Lower lobe of right lung (tissue), 2 donors: Measurements from ENCODE around the gene MYO5B. TPM values are rescaled to one million over a fixed set of nuclear protein-coding genes. Genes with fewer than 3 reads are reported as not detected.
"Not testable (repeated sequence)": the region's sequence is repeated elsewhere in the genome, so short reads cannot be mapped to it uniquely, and the experiment has no call there.

Experiments
- ATAC-seq, 2 donors: fragments of 200-7000 bp; cut with Tn5 transposase; one replicate each; pipeline ENCODE4 v1.9.1; 2020 to 2022; ENCODE audit warnings: mild to moderate bottlenecking in 2 of 2, moderate library complexity in 2 of 2
- DNase-seq: peaks from one replicate; pipeline ENCODE4 v3.0.0-alpha.2; 2020
- H3K27ac ChIP-seq: fragments of 200-600 bp; one replicate; pipeline ENCODE4 v1.8.0; 2022
- H3K27me3 ChIP-seq: fragments of 200-600 bp; one replicate; pipeline ENCODE4 v1.8.0; 2022; ENCODE audit warnings: low read depth
- H3K36me3 ChIP-seq: fragments of 200-600 bp; one replicate; pipeline ENCODE4 v1.8.0; 2022; ENCODE audit warnings: mild to moderate bottlenecking
- H3K4me1 ChIP-seq: fragments of 200-600 bp; one replicate; pipeline ENCODE4 v1.8.0; 2022
- H3K4me3 ChIP-seq: fragments of 200-600 bp; one replicate; pipeline ENCODE4 v1.8.0; 2022; ENCODE audit warnings: mild to moderate bottlenecking
- H3K9me3 ChIP-seq: fragments of 200-600 bp; one replicate; pipeline ENCODE4 v1.8.0; 2022
- intact Hi-C: fragments of 100-400 bp; cut with DNase I; formaldehyde crosslinking; loops from one replicate; pipeline ENCODE4 v1.11.0; 2022
- total RNA-seq: library from RNA; stranded (reverse); fragmentation: NEBNext Ultra II Directional; extraction: Animal tissue kit (Norgen Biotek cat#: 25700); gene quantifications from one replicate; pipeline ENCODE4 v1.2.1, GENCODE V29; 2021
- TF ChIP-seq, protein P1 (sequence below): fragments of 200-600 bp; IDR thresholded peaks from one replicate; pipeline ENCODE4 v1.8.0; 2022; ENCODE audit warnings: antibody characterized with exemption, mild to moderate bottlenecking
- donor health status: DM: no; HTN: yes; CAD: no; lungs with severe emphysema.

MYO5B gene
- total RNA-seq, 1 donor from 2014 or later, result 23.3 TPM

DNA sequence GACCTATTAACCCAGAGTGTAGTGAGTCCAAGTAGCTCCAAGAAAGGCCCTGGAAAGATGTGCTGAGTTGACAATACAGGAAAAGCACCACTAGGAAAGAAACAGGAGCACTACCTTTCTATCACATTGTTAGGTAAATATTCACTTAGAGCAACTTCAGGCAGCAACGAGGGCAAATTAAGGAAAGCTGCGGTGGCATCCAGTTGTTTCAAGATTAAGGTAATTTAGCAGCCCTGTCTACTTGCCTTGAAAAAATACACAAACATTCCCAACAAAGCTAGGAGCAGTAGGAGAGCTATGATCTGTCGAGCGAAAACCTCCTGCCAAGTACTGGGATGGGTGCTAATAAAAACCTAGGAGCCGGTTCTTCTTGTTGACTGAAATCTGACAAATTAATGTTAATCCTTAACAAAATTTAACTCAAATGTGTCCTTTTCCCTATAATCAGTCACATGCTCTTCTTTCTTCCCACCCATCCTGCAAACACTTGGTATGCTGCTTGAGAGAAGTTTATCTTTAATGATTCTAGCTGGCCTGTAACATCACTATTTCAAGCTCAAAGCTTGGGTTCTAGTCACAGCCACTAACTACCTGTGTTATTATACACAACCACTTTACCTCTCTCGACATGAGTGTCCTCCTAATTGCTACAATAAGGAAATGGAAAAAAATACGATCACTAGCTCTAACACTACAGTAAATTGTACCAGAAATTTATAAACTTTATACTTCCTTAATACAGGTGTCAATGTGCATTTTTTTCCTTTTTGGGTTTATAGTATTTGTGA, 383.6 kb downstream of the MYO5B start:
- DNase-seq (no peak), ATAC-seq (no peak)
- H3K4me1 ChIP-seq, result peaks cover 35% of the 10 kb centered on the region
- TF ChIP-seq, protein P1, sequence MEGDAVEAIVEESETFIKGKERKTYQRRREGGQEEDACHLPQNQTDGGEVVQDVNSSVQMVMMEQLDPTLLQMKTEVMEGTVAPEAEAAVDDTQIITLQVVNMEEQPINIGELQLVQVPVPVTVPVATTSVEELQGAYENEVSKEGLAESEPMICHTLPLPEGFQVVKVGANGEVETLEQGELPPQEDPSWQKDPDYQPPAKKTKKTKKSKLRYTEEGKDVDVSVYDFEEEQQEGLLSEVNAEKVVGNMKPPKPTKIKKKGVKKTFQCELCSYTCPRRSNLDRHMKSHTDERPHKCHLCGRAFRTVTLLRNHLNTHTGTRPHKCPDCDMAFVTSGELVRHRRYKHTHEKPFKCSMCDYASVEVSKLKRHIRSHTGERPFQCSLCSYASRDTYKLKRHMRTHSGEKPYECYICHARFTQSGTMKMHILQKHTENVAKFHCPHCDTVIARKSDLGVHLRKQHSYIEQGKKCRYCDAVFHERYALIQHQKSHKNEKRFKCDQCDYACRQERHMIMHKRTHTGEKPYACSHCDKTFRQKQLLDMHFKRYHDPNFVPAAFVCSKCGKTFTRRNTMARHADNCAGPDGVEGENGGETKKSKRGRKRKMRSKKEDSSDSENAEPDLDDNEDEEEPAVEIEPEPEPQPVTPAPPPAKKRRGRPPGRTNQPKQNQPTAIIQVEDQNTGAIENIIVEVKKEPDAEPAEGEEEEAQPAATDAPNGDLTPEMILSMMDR, result no peak
- no peaks in the 10 kb centered on the region for H3K27me3 ChIP-seq
- H3K4me3 ChIP-seq, result no peak overlapping the region
- no peaks in the 10 kb centered on the region for H3K9me3 ChIP-seq
- no peak overlapping the region for H3K27ac ChIP-seq
- no peaks in the 10 kb centered on the region for H3K36me3 ChIP-seq
- intact Hi-C loops, result no loop called here

DNA sequence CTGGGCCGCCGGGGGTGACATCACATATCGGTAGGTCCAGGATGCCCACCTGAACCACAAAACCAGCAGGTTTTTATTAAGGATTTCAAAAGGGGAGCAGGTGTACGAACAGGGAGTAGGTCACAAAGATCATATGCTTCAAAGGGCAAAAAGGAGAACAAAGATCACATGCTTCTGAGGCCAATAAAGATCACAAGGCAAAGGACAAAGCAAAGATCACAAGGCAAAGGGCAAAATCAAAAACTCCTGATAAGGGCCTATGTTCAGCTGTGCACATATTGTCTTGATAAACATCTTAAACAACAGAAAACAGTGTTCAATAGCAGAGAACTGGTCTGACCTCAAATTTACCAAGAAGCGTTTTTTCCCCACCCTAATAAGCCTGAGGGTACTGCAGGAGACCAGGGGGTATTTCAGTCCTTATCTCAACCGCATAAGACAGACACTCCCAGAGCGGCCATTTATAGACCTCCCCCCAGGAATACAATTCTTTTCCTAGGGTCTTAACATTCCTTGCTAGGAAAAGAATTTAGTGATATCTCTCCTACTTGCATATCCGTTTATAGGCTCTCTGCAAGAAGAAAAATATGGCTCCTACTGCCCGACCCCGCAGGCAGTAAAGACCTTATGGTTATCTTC, 386.3 kb downstream of the MYO5B start:
- H3K27ac ChIP-seq, H3K9me3 ChIP-seq, H3K27me3 ChIP-seq, intact Hi-C loops, H3K36me3 ChIP-seq, ATAC-seq, DNase-seq, H3K4me3 ChIP-seq: not testable (repeated sequence)
- H3K4me1 ChIP-seq, result peaks cover 30% of the 10 kb centered on the region

DNA sequence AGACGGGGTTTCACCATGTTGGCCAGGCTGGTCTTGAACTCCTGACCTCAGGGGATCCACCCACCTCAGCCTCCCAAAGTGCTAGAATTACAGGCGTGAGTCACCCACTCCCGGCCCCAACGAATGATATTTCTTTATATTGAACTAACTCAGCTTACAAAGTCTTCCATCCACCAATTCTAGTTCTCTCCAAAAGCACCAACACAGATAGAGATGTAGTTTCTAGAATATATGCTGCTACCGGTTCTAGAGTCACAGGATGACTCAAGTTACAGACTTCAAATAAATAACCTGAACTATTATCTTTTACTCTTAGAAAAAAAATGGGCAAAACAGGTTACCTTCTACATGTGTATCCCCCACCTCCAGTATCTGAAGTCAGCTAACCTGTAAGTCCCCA, 390.9 kb downstream of the MYO5B start:
- intact Hi-C loops, result no loop called here
- Histone ChIP-seq H3K4me3 (no peak overlapping the region), H3K27ac (no peak overlapping the region), H3K27me3 (no peaks in the 10 kb centered on the region), H3K36me3 (peaks cover 13% of the 10 kb centered on the region), H3K4me1 (no peaks in the 10 kb centered on the region), H3K9me3 (no peaks in the 10 kb centered on the region)
- TF ChIP-seq, protein P1, result no peak
- DNase-seq (no peak), ATAC-seq (no peak)

DNA sequence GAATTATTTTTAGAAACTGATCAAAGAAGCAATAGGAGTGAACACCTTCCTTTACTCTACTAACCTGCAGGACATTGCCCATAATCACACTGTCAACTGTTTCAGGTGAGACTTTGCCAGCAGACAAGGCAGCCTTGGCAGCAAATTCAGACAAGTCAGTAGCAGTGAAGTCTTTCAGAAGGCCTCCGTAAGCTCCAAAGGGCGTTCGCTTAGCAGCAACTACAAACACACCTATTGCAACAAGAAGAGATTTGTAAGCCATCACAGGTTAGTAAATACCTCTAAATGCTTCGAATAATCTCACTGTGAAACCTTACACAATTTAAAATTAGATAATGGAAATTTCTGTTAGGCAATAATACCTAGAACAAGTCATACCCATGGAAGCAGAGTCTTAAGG, 392.3 kb downstream of the MYO5B start:
- Histone ChIP-seq H3K4me3 (no peak overlapping the region), H3K36me3 (peaks cover 13% of the 10 kb centered on the region), H3K4me1 (no peaks in the 10 kb centered on the region), H3K27ac (no peak overlapping the region), H3K9me3 (no peaks in the 10 kb centered on the region), H3K27me3 (no peaks in the 10 kb centered on the region)
- intact Hi-C loops, result no loop called here
- DNase-seq (no peak), ATAC-seq (no peak)
- TF ChIP-seq, protein P1, result no peak

DNA sequence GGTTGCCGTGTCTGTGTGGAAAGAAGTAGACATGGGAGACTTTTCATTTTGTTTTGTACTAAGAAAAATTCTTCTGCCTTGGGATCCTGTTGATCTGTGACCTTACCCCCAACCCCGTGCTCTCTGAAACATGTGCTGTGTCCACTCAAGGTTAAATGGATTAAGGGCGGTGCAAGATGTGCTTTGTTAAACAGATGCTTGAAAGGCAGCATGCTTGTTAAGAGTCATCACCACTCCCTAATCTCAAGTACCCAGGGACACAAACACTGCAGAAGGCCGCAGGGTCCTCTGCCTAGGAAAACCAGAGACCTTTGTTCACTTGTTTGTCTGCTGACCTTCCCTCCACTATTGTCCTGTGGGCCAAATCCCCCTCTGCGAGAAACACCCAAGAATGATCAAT, 394.5 kb downstream of the MYO5B start:
- DNase-seq, H3K4me1 ChIP-seq, H3K9me3 ChIP-seq, H3K27me3 ChIP-seq, H3K4me3 ChIP-seq, ATAC-seq, intact Hi-C loops, H3K27ac ChIP-seq: not testable (repeated sequence)
- peaks cover 34% of the 10 kb centered on the region for H3K36me3 ChIP-seq

DNA sequence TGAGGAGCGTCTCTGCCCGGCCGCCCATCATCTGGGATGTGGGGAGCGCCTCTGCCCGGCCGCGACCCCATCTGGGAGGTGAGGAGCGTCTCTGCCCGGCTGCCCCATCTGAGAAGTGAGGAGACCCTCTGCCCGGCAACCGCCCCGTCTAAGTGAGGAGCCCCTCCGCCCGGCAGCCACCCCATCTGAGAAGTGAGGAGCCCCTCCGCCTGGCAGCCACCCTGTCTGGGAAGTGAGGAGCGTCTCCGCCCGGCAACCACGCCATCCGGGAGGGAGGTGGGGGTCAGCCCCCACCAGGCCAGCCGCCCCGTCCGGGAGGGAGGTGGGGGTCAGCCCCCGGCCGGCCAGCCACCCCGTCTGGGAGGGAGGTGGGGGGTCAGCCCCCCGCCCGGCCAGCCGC, 395.1 kb downstream of the MYO5B start:
- DNase-seq, H3K27ac ChIP-seq, H3K4me3 ChIP-seq, intact Hi-C loops, H3K4me1 ChIP-seq, H3K9me3 ChIP-seq, H3K27me3 ChIP-seq, ATAC-seq: not testable (repeated sequence)
- peaks cover 41% of the 10 kb centered on the region for H3K36me3 ChIP-seq

DNA sequence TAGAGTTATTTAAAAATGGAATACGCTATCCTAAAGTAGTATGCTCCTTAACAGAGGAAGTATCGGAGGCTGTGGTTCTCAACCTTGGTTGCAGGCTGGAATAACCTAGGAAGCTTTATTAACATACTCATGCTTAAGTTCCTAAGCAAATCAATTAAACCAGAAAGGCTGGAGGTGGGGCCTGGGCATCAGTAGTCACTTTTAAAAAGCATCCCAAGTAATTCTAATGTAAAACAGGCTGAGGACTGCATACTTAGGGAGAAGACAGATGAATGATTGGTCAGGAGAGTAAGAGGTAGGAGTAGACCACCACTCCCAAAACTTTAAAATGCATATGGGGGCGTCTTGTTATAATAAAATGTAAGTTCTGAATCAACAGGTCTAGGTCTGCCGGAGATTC, 396.9 kb downstream of the MYO5B start:
- TF ChIP-seq, protein P1, result no peak
- no peaks in the 10 kb centered on the region for H3K27me3 ChIP-seq
- no peak overlapping the region for H3K27ac ChIP-seq
- no peaks in the 10 kb centered on the region for H3K4me1 ChIP-seq
- no peaks in the 10 kb centered on the region for H3K9me3 ChIP-seq
- peaks cover 59% of the 10 kb centered on the region for H3K36me3 ChIP-seq
- no peak for DNase-seq
- intact Hi-C loops, result no loop called here
- no peak for ATAC-seq
- H3K4me3 ChIP-seq, result no peak overlapping the region
